ENCODE measurements around the gene CLCN2.

CLCN2 gene

GRCh38 chr3:184357248-184358123 is 3.9 kb downstream of the CLCN2 start:
- H3K4me3 ChIP-seq: no peak overlapping the region
- no peaks in the 10 kb centered on the region for H3K9me3 ChIP-seq
- no peak for DNase-seq
- intact Hi-C loops (cut with DNase I; ENCODE audit: low total_unique reads): no loop called here
- H3K27me3 ChIP-seq: no peaks in the 10 kb centered on the region
- no peak for TF ChIP-seq CTCF (IDR thresholded peaks at IDR 0.05)
- H3K36me3 ChIP-seq: peaks cover 0 to 35% (median 7%) of the 10 kb centered on the region in 3 donors
- no peak overlapping the region for H3K27ac ChIP-seq
- H3K4me1 ChIP-seq: peaks cover 0 to 28% (median 7%) of the 10 kb centered on the region in 4 donors

- DNase-seq: no peak
- Histone ChIP-seq H3K27ac (no peak overlapping the region), H3K27me3 (no peaks in the 10 kb centered on the region), H3K9me3 (no peaks in the 10 kb centered on the region), H3K4me1 (peaks cover 0 to 21% (median under 1%) of the 10 kb centered on the region in 4 donors), H3K36me3 (peaks cover 0 to 42% (median 7%) of the 10 kb centered on the region in 3 donors), H3K4me3 (no peak overlapping the region)
- intact Hi-C loops (cut with DNase I; ENCODE audit: low total_unique reads): no loop called here
- no peak for TF ChIP-seq CTCF (IDR thresholded peaks at IDR 0.05)
These were observed 6.0 kb downstream of the CLCN2 start for GRCh38 chr3:184355261-184356040.

GRCh38 chr3:184354754-184355153 is 6.7 kb downstream of the CLCN2 start:
- Histone ChIP-seq H3K9me3 (no peaks in the 10 kb centered on the region), H3K4me1 (peaks cover 0 to 14% (median 0%) of the 10 kb centered on the region in 4 donors), H3K36me3 (peaks cover 0 to 42% (median 7%) of the 10 kb centered on the region in 3 donors), H3K4me3 (no peak overlapping the region), H3K27ac (no peak overlapping the region), H3K27me3 (no peaks in the 10 kb centered on the region)
- DNase-seq: no peak
- intact Hi-C loops (cut with DNase I; ENCODE audit: low total_unique reads): no loop called here
- no peak for TF ChIP-seq CTCF (IDR thresholded peaks at IDR 0.05)

- intact Hi-C loops (cut with DNase I; ENCODE audit: low total_unique reads): no loop called here
- H3K4me3 ChIP-seq: no peak overlapping the region
- no peak overlapping the region for H3K27ac ChIP-seq
- H3K9me3 ChIP-seq: no peaks in the 10 kb centered on the region
- peaks cover 0 to 42% (median 7%) of the 10 kb centered on the region in 3 donors for H3K36me3 ChIP-seq
- peaks cover 0 to 9% (median 0%) of the 10 kb centered on the region in 4 donors for H3K4me1 ChIP-seq
- H3K27me3 ChIP-seq: no peaks in the 10 kb centered on the region
- peak; percentile 52 to 71 for TF ChIP-seq CTCF (IDR thresholded peaks at IDR 0.05)
- DNase-seq: no peak
These were observed 7.2 kb downstream of the CLCN2 start for GRCh38 chr3:184354121-184354728.

- Histone ChIP-seq H3K27me3 (no peaks in the 10 kb centered on the region), H3K4me3 (no peak overlapping the region), H3K4me1 (peaks cover 0 to 9% (median 0%) of the 10 kb centered on the region in 4 donors), H3K9me3 (no peaks in the 10 kb centered on the region), H3K36me3 (peaks cover 0 to 42% (median 7%) of the 10 kb centered on the region in 3 donors), H3K27ac (no peak overlapping the region)
- no peak for TF ChIP-seq CTCF (IDR thresholded peaks at IDR 0.05)
- no peak for DNase-seq
- intact Hi-C loops (cut with DNase I; ENCODE audit: low total_unique reads): no loop called here
These were observed 7.9 kb downstream of the CLCN2 start for GRCh38 chr3:184353546-184353941.
